Endodermal cell (in vitro differentiated cells): Measurements from ENCODE around the gene PPP2R2C. TPM values are rescaled to one million over a fixed set of nuclear protein-coding genes. Genes with fewer than 3 reads are reported as not detected.

Experiments used
- DNase-seq: peaks from one replicate; pipeline ENCODE4 v3.0.0-alpha.2; 2017
- H3K27ac ChIP-seq: 2 replicates; pipeline ENCODE4 v1.5.1; 2013; ENCODE audit warnings: mild to moderate bottlenecking, low read depth, low read length, moderate library complexity
- H3K27me3 ChIP-seq: 2 replicates; pipeline ENCODE4 v1.6.1; 2013; ENCODE audit warnings: mild to moderate bottlenecking, low read length, moderate library complexity; ENCODE audit not compliant: insufficient read depth, control insufficient read depth, poor library complexity, severe bottlenecking
- H3K36me3 ChIP-seq: 2 replicates; pipeline ENCODE4 v1.7.0; 2013; ENCODE audit warnings: mild to moderate bottlenecking, low read length, moderate library complexity; ENCODE audit not compliant: control insufficient read depth, insufficient read depth
- H3K4me1 ChIP-seq: one replicate; pipeline ENCODE4 v1.7.0; 2013; ENCODE audit warnings: low read length; ENCODE audit not compliant: control insufficient read depth, insufficient read depth
- H3K4me3 ChIP-seq: 2 replicates; pipeline ENCODE4 v1.5.1; 2013; ENCODE audit warnings: mild to moderate bottlenecking, low read length, moderate library complexity
- H3K9ac ChIP-seq: 2 replicates; pipeline ENCODE4 v1.6.1; 2013; ENCODE audit warnings: mild to moderate bottlenecking, low read length, moderate library complexity; ENCODE audit not compliant: poor library complexity, severe bottlenecking; ENCODE audit errors: extremely low read depth
- H3K9me3 ChIP-seq: 2 replicates; pipeline ENCODE4 v1.6.1; 2013; ENCODE audit warnings: mild to moderate bottlenecking, low read length, moderate library complexity; ENCODE audit not compliant: control insufficient read depth
- H3K27ac Mint-ChIP-seq: 2 replicates; pipeline ENCODE4 v1.8.0; 2020; ENCODE audit warnings: mixed read lengths
- H3K27me3 Mint-ChIP-seq: 2 replicates; pipeline ENCODE4 v1.8.0; 2021; ENCODE audit warnings: mild to moderate bottlenecking, mixed read lengths; ENCODE audit not compliant: insufficient read depth
- H3K36me3 Mint-ChIP-seq: 2 replicates; pipeline ENCODE4 v1.8.0; 2020; ENCODE audit warnings: low read depth, mixed read lengths
- H3K4me1 Mint-ChIP-seq: 2 replicates; pipeline ENCODE4 v1.8.0; 2020; ENCODE audit warnings: mixed read lengths
- H3K4me3 Mint-ChIP-seq: 2 replicates; pipeline ENCODE4 v1.8.0; 2020; ENCODE audit warnings: mild to moderate bottlenecking, moderate library complexity, mixed read lengths
- H3K9me3 Mint-ChIP-seq: 2 replicates; pipeline ENCODE4 v1.8.0; 2020; ENCODE audit warnings: mild to moderate bottlenecking, mixed read lengths
- CTCF ChIP-seq: fragments of 200-600 bp; sonication (generic); conservative IDR thresholded peaks from 2 replicates; pipeline ENCODE4 v1.5.0; 2021; ENCODE audit warnings: antibody characterized with exemption, mild to moderate bottlenecking
- WGBS, 2 experiments: methylation state at CpG; one replicate each; pipeline versions ENCODE4 v1.1.5 to v1.1.7; 2013; ENCODE audit warnings: missing lambda C conversion rate in 2 of 2, mixed read lengths in 1 of 2; ENCODE audit not compliant: insufficient coverage in 1 of 2, insufficient read length in 1 of 2; 5-methylcytosine and 5-hydroxymethylcytosine counted together
- total RNA-seq, 2 donors: library from RNA; stranded (reverse); fragmentation: NEBNext Ultra II Directional in 1 of 2; extraction: Animal tissue kit (Norgen Biotek cat#: 25700) in 1 of 2; gene quantifications; 2 replicates in 1 of 2; 3 replicates in 1 of 2; pipeline ENCODE4 v1.2.1, GENCODE V29; 2021

The PPP2R2C gene
- total RNA-seq, 2 donors from 2014 or later = 4.4 to 19.2 TPM

- Histone ChIP-seq H3K4me1 (no peaks in the 10 kb centered on the region), H3K9ac (no peak overlapping the region), H3K36me3 (no peaks in the 10 kb centered on the region), H3K4me3 (no peak overlapping the region), H3K9me3 (no peaks in the 10 kb centered on the region), H3K27ac (no peak overlapping the region), H3K27me3 (no peaks in the 10 kb centered on the region)
- WGBS, 2 experiments = 89 to 95% methylated on average over 10 to 12 of the region's 12 CpGs
- Mint-ChIP-seq H3K27me3 (peaks cover 3% of the 10 kb centered on the region), H3K4me3 (no peak overlapping the region), H3K27ac (no peak overlapping the region), H3K36me3 (no peaks in the 10 kb centered on the region), H3K9me3 (no peaks in the 10 kb centered on the region), H3K4me1 (no peaks in the 10 kb centered on the region)
- no peak for TF ChIP-seq CTCF
- DNase-seq = no peak
These were observed 98.6 kb downstream of the PPP2R2C start for GRCh38 chr4:6373541-6374410.

- H3K9ac ChIP-seq = no peak overlapping the region
- Mint-ChIP-seq H3K27me3 (peaks cover 12% of the 10 kb centered on the region), H3K9me3 (no peaks in the 10 kb centered on the region), H3K27ac (no peak overlapping the region), H3K4me1 (peaks cover 6% of the 10 kb centered on the region), H3K4me3 (no peak overlapping the region), H3K36me3 (no peaks in the 10 kb centered on the region)
- no peaks in the 10 kb centered on the region for H3K27me3 ChIP-seq
- no peak overlapping the region for H3K4me3 ChIP-seq
- peak; percentile 85 for DNase-seq
- no peak for TF ChIP-seq CTCF
- H3K4me1 ChIP-seq = no peaks in the 10 kb centered on the region
- no peaks in the 10 kb centered on the region for H3K36me3 ChIP-seq
- no peak overlapping the region for H3K27ac ChIP-seq
- WGBS, 2 experiments = 92 to 93% methylated on average over 8 to 14 of the region's 14 CpGs
- H3K9me3 ChIP-seq = no peaks in the 10 kb centered on the region
These were observed 99.5 kb downstream of the PPP2R2C start for GRCh38 chr4:6372649-6373525.

- 80 to 92% methylated on average over 2 to 13 of the region's 13 CpGs for WGBS, 2 experiments
- peaks cover 15% of the 10 kb centered on the region for H3K27me3 Mint-ChIP-seq
- no peak for TF ChIP-seq CTCF
These were observed 100.6 kb downstream of the PPP2R2C start for GRCh38 chr4:6371812-6372211.

More at GRCh38 chr4:6371812-6372211, 100.6 kb downstream of the PPP2R2C start:
- H3K4me1 Mint-ChIP-seq = peaks cover 14% of the 10 kb centered on the region
- Histone ChIP-seq H3K27ac (no peak overlapping the region), H3K27me3 (no peaks in the 10 kb centered on the region), H3K4me3 (no peak overlapping the region), H3K9me3 (no peaks in the 10 kb centered on the region), H3K36me3 (no peaks in the 10 kb centered on the region), H3K4me1 (peaks cover 2% of the 10 kb centered on the region), H3K9ac (no peak overlapping the region)
- DNase-seq = no peak
- H3K4me3 Mint-ChIP-seq = no peak overlapping the region
- no peaks in the 10 kb centered on the region for H3K36me3 Mint-ChIP-seq
- no peaks in the 10 kb centered on the region for H3K9me3 Mint-ChIP-seq
- no peak overlapping the region for H3K27ac Mint-ChIP-seq
